Neutrophil (primary cell): ENCODE results near the gene RTN4RL1.

Experiments
- H3K27ac ChIP-seq: fragments of 200-600 bp; sonication (generic); 2 replicates; pipeline ENCODE4 v1.5.1; 2016; ENCODE audit warnings: mild to moderate bottlenecking, moderate library complexity
- H3K27me3 ChIP-seq: fragments of 200-600 bp; sonication (generic); 2 replicates; pipeline ENCODE4 v1.6.0; 2016; ENCODE audit warnings: mild to moderate bottlenecking
- H3K36me3 ChIP-seq: fragments of 200-600 bp; sonication (generic); 2 replicates; pipeline ENCODE4 v1.5.1; 2017
- H3K4me1 ChIP-seq, 2 experiments: fragments of 200-600 bp in 1 of 2; sonication (generic) in 1 of 2; 1 replicate in 1 of 2; 2 replicates in 1 of 2; pipeline versions ENCODE4 v1.5.1 to v1.6.1; 2013 to 2016; ENCODE audit warnings: low read depth in 1 of 2, low read length in 1 of 2, mild to moderate bottlenecking in 1 of 2, moderate library complexity in 1 of 2; ENCODE audit not compliant: control insufficient read depth in 1 of 2, insufficient read depth in 1 of 2
- H3K4me3 ChIP-seq, 2 experiments: fragments of 200-600 bp in 1 of 2; sonication (generic) in 1 of 2; 1 replicate in 1 of 2; 2 replicates in 1 of 2; pipeline ENCODE4 v1.5.1; 2013 to 2016; ENCODE audit warnings: low read depth in 1 of 2, low read length in 1 of 2, mild to moderate bottlenecking in 1 of 2, moderate library complexity in 1 of 2
- H3K9me3 ChIP-seq: fragments of 200-600 bp; sonication (generic); 2 replicates; pipeline ENCODE4 v1.5.1; 2016
- CTCF ChIP-seq: fragments of 200-600 bp; sonication (generic); IDR thresholded peaks from 2 replicates; pipeline ENCODE4 v1.5.1; 2016; ENCODE audit warnings: antibody characterized with exemption

Gene RTN4RL1

GRCh38 chr17:2057760-2058585 is 32.8 kb upstream of the RTN4RL1 start:
- Histone ChIP-seq H3K9me3 (no peaks in the 10 kb centered on the region), H3K4me3 (peak overlapping the region; percentile 65 to 85), H3K27me3 (peaks cover 57% of the 10 kb centered on the region), H3K27ac (peak overlapping the region; percentile 83), H3K36me3 (peaks cover 10% of the 10 kb centered on the region), H3K4me1 (peaks cover 67 to 81% of the 10 kb centered on the region in 2 experiments)
- no peak for TF ChIP-seq CTCF

- Histone ChIP-seq H3K9me3 (no peaks in the 10 kb centered on the region), H3K27me3 (peaks cover 61% of the 10 kb centered on the region), H3K4me3 (peak overlapping the region; percentile 38 to 47), H3K4me1 (peaks cover 67 to 81% of the 10 kb centered on the region in 2 experiments), H3K27ac (no peak overlapping the region), H3K36me3 (peaks cover 5% of the 10 kb centered on the region)
- TF ChIP-seq CTCF, result no peak
These were observed 32.1 kb upstream of the RTN4RL1 start for GRCh38 chr17:2057175-2057759.

GRCh38 chr17:2056206-2057174 is 31.4 kb upstream of the RTN4RL1 start:
- Histone ChIP-seq H3K9me3 (no peaks in the 10 kb centered on the region), H3K36me3 (peaks cover 5% of the 10 kb centered on the region), H3K27ac (peak overlapping the region; percentile 60), H3K4me1 (peaks cover 67 to 82% of the 10 kb centered on the region in 2 experiments), H3K27me3 (peaks cover 69% of the 10 kb centered on the region), H3K4me3 (peak overlapping the region; percentile 47 to 63)
- TF ChIP-seq CTCF, result no peak

- no peaks in the 10 kb centered on the region for H3K9me3 ChIP-seq
- no peak for TF ChIP-seq CTCF
- H3K36me3 ChIP-seq, result no peaks in the 10 kb centered on the region
- H3K27me3 ChIP-seq, result peaks cover 78% of the 10 kb centered on the region
- peaks cover 60 to 84% of the 10 kb centered on the region in 2 experiments for H3K4me1 ChIP-seq
- H3K27ac ChIP-seq, result peak overlapping the region; percentile 60
- H3K4me3 ChIP-seq, result peak overlapping the region; percentile 47 to 63
These were observed 30.4 kb upstream of the RTN4RL1 start for GRCh38 chr17:2055292-2056205.
